Activated CD4-positive, alpha-beta memory T cell treated with anti-CD3 and anti-CD28 coated beads, Interleukin-2, amount 10 ng/mL, durations not matched to agents 7 days and 5 days (primary cell): ENCODE data around the gene PPP6R3. TPM values are rescaled to one million over a fixed set of nuclear protein-coding genes. Genes with fewer than 3 reads are reported as not detected.
"Not testable (repeated sequence)": the region's sequence is repeated elsewhere in the genome, so short reads cannot be mapped to it uniquely, and the experiment has no call there.

Experiments used
- CTCF ChIA-PET: fragments of 350-600 bp; sonication (Branson Sonifier 250); formaldehyde crosslinking; loops from one replicate; lab custom pipeline; 2021; ENCODE audit warnings: antibody characterized with exemption, inconsistent platforms; lab: Charles Lee
- POLR2A ChIA-PET: fragments of 350-600 bp; sonication (Branson Sonifier 250); formaldehyde crosslinking; loops from one replicate; lab custom pipeline; 2021; ENCODE audit warnings: antibody characterized with exemption; lab: Charles Lee
- DNase-seq: peaks from one replicate; pipeline ENCODE4 v3.0.0-alpha.2; 2020
- H3K27ac Mint-ChIP-seq: one replicate; pipeline ENCODE4 v1.8.0; 2021; ENCODE audit warnings: mild to moderate bottlenecking, mixed read lengths
- H3K27me3 Mint-ChIP-seq: one replicate; pipeline ENCODE4 v1.8.0; 2021; ENCODE audit warnings: mixed read lengths
- H3K36me3 Mint-ChIP-seq: one replicate; pipeline ENCODE4 v1.8.0; 2021; ENCODE audit warnings: low read depth, mixed read lengths
- H3K4me1 Mint-ChIP-seq: one replicate; pipeline ENCODE4 v1.8.0; 2021; ENCODE audit warnings: mixed read lengths
- H3K4me3 Mint-ChIP-seq: one replicate; pipeline ENCODE4 v1.8.0; 2021; ENCODE audit warnings: mild to moderate bottlenecking, mixed read lengths
- H3K9me3 Mint-ChIP-seq: one replicate; pipeline ENCODE4 v1.8.0; 2021; ENCODE audit warnings: mixed read lengths
- total RNA-seq, 2 experiments: library from RNA; stranded (reverse); gene quantifications; one replicate each; pipeline ENCODE4 v1.2.3, GENCODE V29; 2021

Gene PPP6R3
- total RNA-seq, 2 experiments from 2014 or later: 105 to 115 TPM

DNA sequence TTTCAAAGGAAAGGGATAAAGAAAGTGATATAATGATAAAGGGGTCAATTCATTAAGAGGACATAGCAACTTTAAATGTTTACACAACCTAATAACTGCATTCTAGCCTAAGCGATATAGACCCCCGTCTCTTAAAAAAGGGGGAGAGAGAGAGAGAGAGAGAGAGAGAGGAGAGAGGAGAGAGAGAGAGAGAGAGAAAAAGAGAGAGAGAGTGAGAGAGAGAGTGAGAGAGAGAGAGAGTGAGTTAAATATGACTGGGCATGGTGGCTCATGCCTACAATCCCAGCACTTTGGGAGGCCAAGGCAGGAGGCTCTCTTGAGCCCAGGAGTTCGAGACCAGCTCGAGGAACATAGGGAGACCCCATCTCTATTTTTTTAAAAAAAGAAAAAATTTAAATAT lies 133.6 kb downstream of the PPP6R3 start:
- Mint-ChIP-seq H3K4me3 (no peak overlapping the region), H3K27ac (peak overlapping the region; percentile 17), H3K27me3 (no peaks in the 10 kb centered on the region), H3K36me3 (peaks cover 78% of the 10 kb centered on the region), H3K9me3 (no peaks in the 10 kb centered on the region), H3K4me1 (no peaks in the 10 kb centered on the region)
- ChIA-PET POLR2A (no interaction called here), CTCF (interaction anchor here (2.9 kb wide), 1 partner anchor 10 kb away, joined by 12 read pairs; no protein-coding TSS in a partner anchor)
- no peak for DNase-seq

DNA sequence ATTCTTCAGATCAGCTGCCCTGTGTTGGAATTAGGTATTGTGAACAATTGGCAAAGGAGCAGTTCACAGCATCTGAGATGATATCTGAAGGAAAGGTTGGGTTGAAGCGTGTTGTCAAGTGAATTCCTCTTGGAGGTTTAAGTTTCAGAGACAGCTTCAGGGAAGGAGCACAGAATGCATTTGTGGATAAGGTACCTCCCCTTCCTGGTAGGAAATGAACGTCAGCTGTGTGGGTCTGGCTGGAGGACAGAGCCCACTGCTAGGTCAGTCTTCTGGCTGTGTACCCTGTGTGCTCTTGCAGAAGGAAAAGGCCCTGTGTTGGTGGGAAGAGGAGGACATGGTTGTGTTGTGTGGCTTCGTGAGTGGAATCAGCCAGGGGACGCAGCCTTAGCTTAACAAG lies 135.7 kb downstream of the PPP6R3 start:
- no peak for DNase-seq
- no peak overlapping the region for H3K4me3 Mint-ChIP-seq
- peaks cover 76% of the 10 kb centered on the region for H3K36me3 Mint-ChIP-seq
- H3K27me3 Mint-ChIP-seq: no peaks in the 10 kb centered on the region
- no peak overlapping the region for H3K27ac Mint-ChIP-seq
- H3K4me1 Mint-ChIP-seq: no peaks in the 10 kb centered on the region
- no peaks in the 10 kb centered on the region for H3K9me3 Mint-ChIP-seq
- CTCF ChIA-PET: interaction anchor here (0.9 kb wide), 1 partner anchor 12 kb away, joined by 3 read pairs; no protein-coding TSS in a partner anchor
- POLR2A ChIA-PET: no interaction called here

DNA sequence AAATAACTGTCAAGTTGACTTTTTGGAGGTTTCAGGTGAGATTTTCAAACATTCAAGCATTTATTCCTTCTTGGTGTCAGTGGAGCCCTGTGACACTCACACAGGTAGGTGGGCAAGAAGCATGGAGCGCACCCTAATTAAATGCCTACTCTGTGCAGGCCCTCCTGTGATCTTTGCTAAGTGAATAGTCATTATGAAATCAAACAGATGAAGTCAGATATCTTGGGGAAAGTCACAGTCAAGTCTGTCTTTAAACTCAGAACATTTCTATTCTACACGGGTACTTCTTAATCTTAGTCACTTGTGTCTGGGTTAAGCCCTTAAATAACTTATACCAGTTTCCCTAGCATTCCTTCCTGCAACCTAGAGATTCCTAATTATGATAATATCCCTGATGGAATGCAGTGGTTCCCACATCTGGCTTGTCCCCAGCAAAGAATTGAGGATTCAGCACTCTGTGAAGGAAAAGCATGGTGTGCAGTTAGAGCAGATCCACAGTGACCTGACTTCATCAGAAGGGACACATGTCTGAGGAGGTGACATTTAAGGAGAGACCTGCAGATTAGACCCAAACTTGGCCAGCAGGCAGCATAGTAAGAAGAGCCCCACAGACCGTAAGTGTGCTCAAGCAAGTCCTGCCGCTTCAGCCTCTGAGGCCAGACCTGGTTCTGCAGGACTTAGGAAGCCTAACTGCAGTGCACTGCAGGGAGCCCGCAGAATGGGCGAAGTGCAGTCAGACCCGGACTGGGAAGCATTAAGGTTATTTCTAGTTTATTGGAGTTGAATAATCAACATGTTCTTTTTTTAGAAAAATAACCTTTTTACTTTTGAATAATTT lies 138.5 kb downstream of the PPP6R3 start:
- no peaks in the 10 kb centered on the region for H3K27me3 Mint-ChIP-seq
- ChIA-PET POLR2A (no interaction called here), CTCF (no interaction called here)
- no peaks in the 10 kb centered on the region for H3K9me3 Mint-ChIP-seq
- H3K4me1 Mint-ChIP-seq: no peaks in the 10 kb centered on the region
- H3K36me3 Mint-ChIP-seq: peaks cover 82% of the 10 kb centered on the region
- no peak for DNase-seq
- no peak overlapping the region for H3K27ac Mint-ChIP-seq
- no peak overlapping the region for H3K4me3 Mint-ChIP-seq

- Mint-ChIP-seq H3K36me3 (peaks cover 87% of the 10 kb centered on the region), H3K4me3 (no peak overlapping the region), H3K27me3 (no peaks in the 10 kb centered on the region), H3K9me3 (no peaks in the 10 kb centered on the region), H3K4me1 (no peaks in the 10 kb centered on the region), H3K27ac (no peak overlapping the region)
- DNase-seq: no peak
- ChIA-PET CTCF (interaction anchor here (0.6 kb wide), 1 partner anchor 116 kb away, joined by 4 read pairs; no protein-coding TSS in a partner anchor), POLR2A (interaction anchor here (1.4 kb wide), 1 partner anchor 16 kb away, joined by 3 read pairs; no protein-coding TSS in a partner anchor)
These were observed 140.6 kb downstream of the PPP6R3 start for GRCh38 chr11:68601147-68601546.

- no peaks in the 10 kb centered on the region for H3K4me1 Mint-ChIP-seq
- no peaks in the 10 kb centered on the region for H3K27me3 Mint-ChIP-seq
- CTCF ChIA-PET: no interaction called here
- no peak for DNase-seq
- H3K27ac Mint-ChIP-seq: no peak overlapping the region
- H3K36me3 Mint-ChIP-seq: peaks cover 67% of the 10 kb centered on the region
- no peaks in the 10 kb centered on the region for H3K9me3 Mint-ChIP-seq
- POLR2A ChIA-PET: no interaction called here
- H3K4me3 Mint-ChIP-seq: no peak overlapping the region
These were observed 149.2 kb downstream of the PPP6R3 start for GRCh38 chr11:68609761-68610160.

DNA sequence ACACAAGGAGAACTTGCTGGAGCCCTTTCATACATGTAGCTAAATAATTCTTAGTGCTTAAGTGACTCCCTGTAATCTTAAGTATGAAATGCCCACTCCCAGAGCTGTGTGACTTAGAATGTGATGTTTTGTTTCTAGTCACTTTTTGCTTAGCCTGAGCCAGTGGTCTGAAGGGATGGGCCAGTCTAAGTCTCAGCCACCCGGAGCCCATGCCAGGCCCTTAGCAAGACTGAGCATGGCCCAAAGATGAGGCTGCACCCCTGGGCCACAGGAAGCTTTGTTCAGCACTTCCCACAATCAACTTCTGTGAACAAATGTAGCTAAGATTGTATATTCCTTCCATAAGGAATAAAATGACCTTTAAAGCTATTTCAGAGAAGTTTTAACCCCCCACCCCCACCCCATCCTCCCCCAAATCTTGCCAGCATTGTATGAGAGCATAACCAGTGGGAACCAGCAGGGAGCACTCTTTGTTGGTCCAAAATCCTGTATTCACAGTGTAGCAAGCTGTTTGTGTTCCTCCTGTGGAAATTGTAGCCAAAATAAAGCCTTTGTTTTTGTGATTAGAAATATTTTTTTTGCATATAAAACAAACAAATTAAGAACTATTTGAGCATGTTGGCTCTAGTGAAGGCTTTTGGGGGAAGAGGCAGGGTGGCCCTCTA lies 150.0 kb downstream of the PPP6R3 start:
- H3K27me3 Mint-ChIP-seq: no peaks in the 10 kb centered on the region
- CTCF ChIA-PET: no interaction called here
- no peaks in the 10 kb centered on the region for H3K9me3 Mint-ChIP-seq
- no peak overlapping the region for H3K27ac Mint-ChIP-seq
- POLR2A ChIA-PET: no interaction called here
- H3K36me3 Mint-ChIP-seq: peaks cover 67% of the 10 kb centered on the region
- no peaks in the 10 kb centered on the region for H3K4me1 Mint-ChIP-seq
- no peak for DNase-seq
- H3K4me3 Mint-ChIP-seq: no peak overlapping the region

GRCh38 chr11:68615657-68616056 lies 155.1 kb downstream of the PPP6R3 start:
- Mint-ChIP-seq H3K27me3 (no peaks in the 10 kb centered on the region), H3K4me1 (no peaks in the 10 kb centered on the region), H3K4me3 (no peak overlapping the region), H3K36me3 (peaks cover 49% of the 10 kb centered on the region), H3K27ac (no peak overlapping the region), H3K9me3 (no peaks in the 10 kb centered on the region)
- CTCF ChIA-PET: no interaction called here
- no peak for DNase-seq
- POLR2A ChIA-PET: no interaction called here

DNA sequence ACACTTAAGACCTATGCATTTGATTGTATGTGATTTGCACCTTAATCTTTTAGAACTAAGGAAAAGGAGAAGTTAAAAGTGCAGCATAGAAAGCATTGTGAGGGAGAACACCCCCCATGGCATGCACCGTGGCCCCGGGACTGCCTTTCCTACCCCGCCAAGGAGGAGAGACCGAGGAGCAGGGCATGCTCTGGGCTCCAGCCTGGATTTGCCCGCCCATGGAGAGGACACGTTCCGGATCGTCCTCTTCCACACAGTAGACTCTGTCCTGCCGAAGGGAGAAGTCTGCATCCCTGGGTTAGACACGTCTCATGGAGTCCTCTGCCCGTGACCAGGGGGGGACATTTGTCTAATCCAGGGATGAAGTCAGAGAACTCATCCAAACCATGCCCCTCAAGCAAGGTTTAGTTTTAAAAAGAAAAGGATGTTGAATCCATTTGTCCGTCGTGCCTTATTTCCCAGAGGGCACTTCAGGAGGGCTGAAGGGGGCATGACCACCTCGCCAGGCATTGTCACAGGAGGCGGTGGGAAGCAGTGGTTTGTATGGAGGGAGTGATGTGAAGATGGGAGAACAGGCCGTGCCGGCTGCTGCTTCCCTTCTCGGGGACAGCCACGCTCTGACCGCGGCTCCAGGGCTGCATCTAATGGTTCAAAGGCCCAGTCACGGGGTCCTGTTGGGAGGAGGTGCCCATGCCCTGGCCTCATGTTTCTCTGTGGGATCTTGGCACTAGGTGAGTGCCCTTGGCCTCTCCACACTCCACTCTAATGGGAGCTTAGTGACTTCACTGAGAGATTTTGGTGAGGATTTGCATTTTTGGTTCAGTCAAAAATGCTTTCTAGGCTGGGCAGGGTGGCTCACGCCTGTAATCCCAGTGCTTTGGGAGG lies 157.6 kb downstream of the PPP6R3 start:
- peaks cover 4% of the 10 kb centered on the region for H3K27me3 Mint-ChIP-seq
- DNase-seq: no peak
- ChIA-PET POLR2A (no interaction called here), CTCF (no interaction called here)
- no peak overlapping the region for H3K4me3 Mint-ChIP-seq
- no peaks in the 10 kb centered on the region for H3K9me3 Mint-ChIP-seq
- H3K36me3 Mint-ChIP-seq: peaks cover 29% of the 10 kb centered on the region
- H3K27ac Mint-ChIP-seq: no peak overlapping the region
- no peaks in the 10 kb centered on the region for H3K4me1 Mint-ChIP-seq

DNA sequence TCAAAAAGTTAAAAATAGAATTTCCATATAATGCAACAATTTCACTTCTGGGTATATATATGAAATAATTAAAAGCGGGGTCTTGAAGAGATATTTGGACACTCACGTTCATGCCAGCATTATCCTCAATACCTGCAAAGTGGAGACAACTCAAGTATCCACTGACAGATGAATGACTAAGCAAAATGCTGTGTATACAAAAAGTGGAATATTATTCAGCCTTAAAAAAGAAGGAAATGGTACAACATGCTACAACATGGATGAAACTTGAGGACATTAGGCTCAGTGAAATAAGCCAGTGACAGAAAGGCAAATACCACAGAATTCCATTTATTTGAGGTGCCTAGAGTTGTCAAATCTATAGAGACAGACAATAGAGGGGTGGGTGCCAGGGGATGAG lies 161.3 kb downstream of the PPP6R3 start:
- Mint-ChIP-seq H3K4me1 (no peaks in the 10 kb centered on the region), H3K9me3 (no peaks in the 10 kb centered on the region), H3K27ac (no peak overlapping the region), H3K36me3 (peaks cover 1% of the 10 kb centered on the region), H3K27me3 (peaks cover 14% of the 10 kb centered on the region), H3K4me3 (no peak overlapping the region)
- DNase-seq: no peak
- ChIA-PET CTCF (no interaction called here), POLR2A (no interaction called here)

DNA sequence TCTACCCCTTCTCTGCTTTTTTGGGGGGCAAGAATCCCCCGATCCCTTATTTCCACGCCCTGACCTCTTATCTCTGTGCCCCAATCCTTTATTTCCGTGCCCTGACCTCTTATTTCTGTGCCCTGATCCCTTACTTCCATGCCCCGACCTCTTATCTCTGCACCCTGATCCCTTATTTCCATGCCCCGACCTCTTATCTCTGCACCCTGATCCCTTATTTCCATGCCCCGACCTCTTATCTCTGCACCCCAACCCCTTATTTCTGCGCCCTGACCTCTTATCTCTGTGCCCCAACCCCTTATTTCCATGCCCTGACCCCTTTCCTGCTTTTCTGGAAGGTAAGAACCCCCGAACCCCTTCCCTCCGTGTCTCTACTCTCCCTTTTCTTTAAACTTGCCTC lies 163.2 kb downstream of the PPP6R3 start:
- H3K4me1 Mint-ChIP-seq, CTCF ChIA-PET, POLR2A ChIA-PET: not testable (repeated sequence)

GRCh38 chr11:68625069-68625468 lies 164.5 kb downstream of the PPP6R3 start:
- DNase-seq, H3K9me3 Mint-ChIP-seq, POLR2A ChIA-PET, H3K36me3 Mint-ChIP-seq, H3K4me3 Mint-ChIP-seq, H3K4me1 Mint-ChIP-seq, H3K27ac Mint-ChIP-seq: not testable (repeated sequence)
- CTCF ChIA-PET: interaction anchor here (0.6 kb wide), 1 partner anchor 328 kb away, joined by 3 read pairs; no protein-coding TSS in a partner anchor
- peaks cover 14% of the 10 kb centered on the region for H3K27me3 Mint-ChIP-seq

More for the DNA sequence above, 163.2 kb downstream of the PPP6R3 start:
- not testable (repeated sequence) for H3K4me3 Mint-ChIP-seq, DNase-seq, H3K9me3 Mint-ChIP-seq, H3K36me3 Mint-ChIP-seq, H3K27ac Mint-ChIP-seq
- peaks cover 14% of the 10 kb centered on the region for H3K27me3 Mint-ChIP-seq

GRCh38 chr11:68626236-68626635 lies 165.7 kb downstream of the PPP6R3 start:
- POLR2A ChIA-PET, DNase-seq, H3K27ac Mint-ChIP-seq, CTCF ChIA-PET, H3K36me3 Mint-ChIP-seq, H3K4me3 Mint-ChIP-seq, H3K4me1 Mint-ChIP-seq, H3K9me3 Mint-ChIP-seq: not testable (repeated sequence)
- H3K27me3 Mint-ChIP-seq: peaks cover 14% of the 10 kb centered on the region

DNA sequence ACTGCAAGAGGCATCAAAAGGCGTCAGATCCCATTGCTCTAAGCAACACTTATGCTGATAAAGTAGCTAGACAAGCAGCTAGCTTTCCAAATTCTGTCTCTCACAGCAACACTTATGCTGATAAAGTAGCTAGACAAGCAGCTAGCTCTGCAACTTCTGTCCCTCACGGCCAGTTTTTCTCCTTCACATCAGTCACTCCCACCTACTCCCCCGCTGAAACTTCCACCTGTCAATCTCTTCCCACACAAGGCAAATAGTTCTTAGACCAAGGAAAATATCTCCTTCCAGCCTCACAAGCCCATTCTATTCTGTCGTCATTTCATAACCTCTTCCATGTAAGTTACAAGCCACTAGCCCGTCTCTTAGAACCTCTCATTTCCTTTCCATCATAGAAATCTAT lies 168.3 kb downstream of the PPP6R3 start:
- CTCF ChIA-PET: interaction anchor here (0.6 kb wide), 1 partner anchor 1057 kb away, joined by 6 read pairs; no protein-coding TSS in a partner anchor
- H3K9me3 Mint-ChIP-seq, H3K4me3 Mint-ChIP-seq, POLR2A ChIA-PET, H3K27ac Mint-ChIP-seq, H3K27me3 Mint-ChIP-seq, DNase-seq, H3K36me3 Mint-ChIP-seq, H3K4me1 Mint-ChIP-seq: not testable (repeated sequence)
